Transverse colon (tissue), 4 donors: ENCODE results near the gene PTGES.

ENCODE experiments used
- CTCF ChIP-seq, 5 experiments: fragments of 200-600 bp in 3 of 5; fragments of 450-650 bp in 2 of 5; sonication (generic) in 3 of 5; IDR thresholded peaks; 1 replicate in 2 of 5; 2 replicates in 3 of 5; pipeline ENCODE4 v1.5.1; 2016 to 2017; ENCODE audit warnings: antibody characterized with exemption in 5 of 5, inconsistent platforms in 3 of 5, mild to moderate bottlenecking in 2 of 5, moderate library complexity in 1 of 5
- EP300 ChIP-seq: sonication (generic); formaldehyde crosslinking; IDR thresholded peaks from one replicate; pipeline ENCODE4 v1.6.1; 2017; ENCODE audit warnings: antibody characterized with exemption, low read depth
- POLR2A ChIP-seq: fragments of 450-650 bp; IDR thresholded peaks from one replicate; pipeline ENCODE4 v1.6.1; 2016; ENCODE audit warnings: antibody characterized with exemption, mild to moderate bottlenecking, moderate library complexity
- POLR2AphosphoS5 ChIP-seq, 3 donors: sonication (generic); formaldehyde crosslinking; IDR thresholded peaks; one replicate each; pipeline ENCODE4 v1.6.1; 2016; ENCODE audit warnings: antibody characterized with exemption in 3 of 3

GRCh38 chr9:129694243-129694646 lies 58.6 kb downstream of the PTGES start:
- TF ChIP-seq CTCF (IDR thresholded peaks at IDR 0.05), result no peak
- TF ChIP-seq POLR2A, result no peak
- no peak for TF ChIP-seq POLR2AphosphoS5 (IDR thresholded peaks at IDR 0.05)
- no peak for TF ChIP-seq EP300
